CD8-positive, alpha-beta memory T cell (primary cell): ENCODE results near the gene PDGFD. TPM values are rescaled to one million over a fixed set of nuclear protein-coding genes. Genes with fewer than 3 reads are reported as not detected.

Experiments
- CTCF ChIA-PET: fragments of 350-600 bp; sonication (Branson Sonifier 250); formaldehyde crosslinking; loops from one replicate; lab custom pipeline; 2021; ENCODE audit warnings: antibody characterized with exemption; lab: Charles Lee
- POLR2A ChIA-PET: fragments of 350-600 bp; sonication (Branson Sonifier 250); formaldehyde crosslinking; loops from one replicate; lab custom pipeline; 2021; ENCODE audit warnings: antibody characterized with exemption; lab: Charles Lee
- DNase-seq, 5 donors: peaks; one replicate each; pipeline versions ENCODE4 v3.0.0 to v3.0.0-alpha.2; 2020 to 2022; ENCODE audit warnings: mixed read lengths in 1 of 5
- H3K27ac ChIP-seq: one replicate; pipeline ENCODE4 v1.7.0; 2013; ENCODE audit warnings: low read depth, mild to moderate bottlenecking, low read length, moderate library complexity
- H3K27me3 ChIP-seq: 2 replicates; pipeline ENCODE4 v1.7.0; 2013; ENCODE audit warnings: low read length, mild to moderate bottlenecking; ENCODE audit not compliant: insufficient read depth, poor library complexity, severe bottlenecking
- H3K36me3 ChIP-seq: 2 replicates; pipeline ENCODE4 v1.7.0; 2013; ENCODE audit warnings: mild to moderate bottlenecking, low read length, moderate library complexity; ENCODE audit not compliant: insufficient read depth
- H3K4me1 ChIP-seq: 2 replicates; pipeline ENCODE4 v1.7.0; 2013; ENCODE audit warnings: mild to moderate bottlenecking, low read length, moderate library complexity; ENCODE audit not compliant: insufficient read depth
- H3K4me3 ChIP-seq: 2 replicates; pipeline ENCODE4 v1.7.0; 2013; ENCODE audit warnings: mild to moderate bottlenecking, low read length
- H3K9me3 ChIP-seq: 2 replicates; pipeline ENCODE4 v1.7.0; 2013; ENCODE audit warnings: mild to moderate bottlenecking, low read length
- H3K27ac Mint-ChIP-seq, 8 donors: one replicate each; pipeline ENCODE4 v1.8.0; 2020 to 2021; ENCODE audit warnings: mixed read lengths in 8 of 8, mild to moderate bottlenecking in 6 of 8, inconsistent platforms in 3 of 8, moderate library complexity in 3 of 8
- H3K27me3 Mint-ChIP-seq, 2 donors: one replicate each; pipeline ENCODE4 v1.8.0; 2020 to 2021; ENCODE audit warnings: mixed read lengths in 2 of 2, mild to moderate bottlenecking in 1 of 2, moderate library complexity in 1 of 2
- H3K36me3 Mint-ChIP-seq, 3 donors: one replicate each; pipeline ENCODE4 v1.8.0; 2020 to 2021; ENCODE audit warnings: mixed read lengths in 3 of 3, inconsistent platforms in 1 of 3, mild to moderate bottlenecking in 1 of 3
- H3K4me1 Mint-ChIP-seq, 3 donors: one replicate each; pipeline ENCODE4 v1.8.0; 2020 to 2021; ENCODE audit warnings: mixed read lengths in 3 of 3, inconsistent platforms in 1 of 3, mild to moderate bottlenecking in 1 of 3
- H3K4me3 Mint-ChIP-seq, 7 donors: one replicate each; pipeline ENCODE4 v1.8.0; 2020 to 2021; ENCODE audit warnings: mixed read lengths in 7 of 7, mild to moderate bottlenecking in 6 of 7, moderate library complexity in 4 of 7, inconsistent platforms in 2 of 7
- H3K9me3 Mint-ChIP-seq, 5 donors: one replicate each; pipeline ENCODE4 v1.8.0; 2020 to 2022; ENCODE audit warnings: mixed read lengths in 5 of 5, mild to moderate bottlenecking in 3 of 5, moderate library complexity in 2 of 5, inconsistent platforms in 1 of 5
- polyA plus RNA-seq: library from polyadenylated mRNA; unstranded; fragments of 300-500 nt; fragmentation: Illumina TruSeq; gene quantifications from one replicate; pipeline ENCODE4 v1.2.3, GENCODE V29; 2021
- total RNA-seq, 2 experiments: library from RNA; stranded (reverse); gene quantifications; one replicate each; pipeline ENCODE4 v1.2.3, GENCODE V29; 2021

Gene PDGFD
- total and polyA plus RNA-seq, 3 experiments from 2014 or later: 0.15 to 8.1 (median 0.29) TPM

- no peaks in the 10 kb centered on the region for H3K4me1 ChIP-seq
- no peaks in the 10 kb centered on the region for H3K36me3 ChIP-seq
- no peak overlapping the region for H3K27ac ChIP-seq
- no peaks in the 10 kb centered on the region for H3K27me3 ChIP-seq
- H3K4me3 ChIP-seq: no peak overlapping the region
- CTCF ChIA-PET: no interaction called here
- peaks cover 13 to 28% (median 19%) of the 10 kb centered on the region in 5 donors for H3K9me3 Mint-ChIP-seq
- no peak overlapping the region for H3K4me3 Mint-ChIP-seq
- POLR2A ChIA-PET: no interaction called here
- no peak overlapping the region for H3K27ac Mint-ChIP-seq
- no peaks in the 10 kb centered on the region for H3K9me3 ChIP-seq
- no peak for DNase-seq
- H3K4me1 Mint-ChIP-seq: peaks cover 9 to 11% (median 9%) of the 10 kb centered on the region in 3 donors
- peaks cover 0 to 27% (median 4%) of the 10 kb centered on the region in 3 donors for H3K36me3 Mint-ChIP-seq
- peaks cover 0 to 2% of the 10 kb centered on the region in 2 donors for H3K27me3 Mint-ChIP-seq
Measured at GRCh38 chr11:103910721-103911120, 253.2 kb downstream of the PDGFD start.

GRCh38 chr11:103907548-103908455 is 256.1 kb downstream of the PDGFD start:
- Mint-ChIP-seq H3K27me3 (peaks cover 0 to 2% of the 10 kb centered on the region in 2 donors), H3K27ac (peak overlapping the region in 6 of 8 donors; percentile 4 to 71 (median 50)), H3K4me1 (peaks cover 9 to 11% (median 9%) of the 10 kb centered on the region in 3 donors), H3K36me3 (peaks cover 0 to 12% (median 2%) of the 10 kb centered on the region in 3 donors), H3K9me3 (peaks cover 0 to 10% (median 5%) of the 10 kb centered on the region in 5 donors), H3K4me3 (no peak overlapping the region)
- no peaks in the 10 kb centered on the region for H3K27me3 ChIP-seq
- POLR2A ChIA-PET: interaction anchor here (0.6 kb wide), 1 partner anchor 1066 kb away, joined by 3 read pairs; no protein-coding TSS in a partner anchor
- no peak overlapping the region for H3K27ac ChIP-seq
- H3K4me1 ChIP-seq: no peaks in the 10 kb centered on the region
- H3K4me3 ChIP-seq: no peak overlapping the region
- CTCF ChIA-PET: no interaction called here
- no peak for DNase-seq
- H3K36me3 ChIP-seq: no peaks in the 10 kb centered on the region
- no peaks in the 10 kb centered on the region for H3K9me3 ChIP-seq

DNA sequence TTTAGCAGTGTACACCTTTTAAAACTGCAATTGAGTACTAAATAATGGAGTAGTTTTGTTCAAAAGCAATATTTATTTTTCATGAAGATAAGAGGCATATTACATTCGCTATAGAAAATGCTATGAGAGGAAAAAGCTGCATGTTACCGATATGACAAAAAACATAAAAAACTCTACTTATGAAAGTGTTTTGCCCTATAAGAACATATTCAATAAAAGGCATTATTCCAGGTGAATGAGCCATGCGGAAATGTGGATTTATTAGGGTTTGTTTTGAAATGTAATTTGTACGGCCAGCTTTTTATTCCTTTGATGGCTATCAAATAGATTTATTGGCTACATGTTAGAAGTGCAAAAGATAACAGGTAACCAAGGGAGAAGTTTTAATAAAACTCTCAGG is 256.8 kb downstream of the PDGFD start:
- ChIA-PET POLR2A (no interaction called here), CTCF (no interaction called here)
- peak overlapping the region in 2 of 8 donors; percentile 4 to 12 for H3K27ac Mint-ChIP-seq
- peaks cover 0 to 6% (median 2%) of the 10 kb centered on the region in 5 donors for H3K9me3 Mint-ChIP-seq
- no peaks in the 10 kb centered on the region for H3K36me3 ChIP-seq
- H3K27me3 Mint-ChIP-seq: peaks cover 0 to 2% of the 10 kb centered on the region in 2 donors
- no peaks in the 10 kb centered on the region for H3K4me1 ChIP-seq
- peaks cover 0 to 7% (median 2%) of the 10 kb centered on the region in 3 donors for H3K36me3 Mint-ChIP-seq
- DNase-seq: no peak
- no peaks in the 10 kb centered on the region for H3K9me3 ChIP-seq
- no peak overlapping the region for H3K4me3 ChIP-seq
- peaks cover 9 to 11% (median 9%) of the 10 kb centered on the region in 3 donors for H3K4me1 Mint-ChIP-seq
- no peak overlapping the region for H3K4me3 Mint-ChIP-seq
- H3K27me3 ChIP-seq: no peaks in the 10 kb centered on the region
- H3K27ac ChIP-seq: no peak overlapping the region

DNA sequence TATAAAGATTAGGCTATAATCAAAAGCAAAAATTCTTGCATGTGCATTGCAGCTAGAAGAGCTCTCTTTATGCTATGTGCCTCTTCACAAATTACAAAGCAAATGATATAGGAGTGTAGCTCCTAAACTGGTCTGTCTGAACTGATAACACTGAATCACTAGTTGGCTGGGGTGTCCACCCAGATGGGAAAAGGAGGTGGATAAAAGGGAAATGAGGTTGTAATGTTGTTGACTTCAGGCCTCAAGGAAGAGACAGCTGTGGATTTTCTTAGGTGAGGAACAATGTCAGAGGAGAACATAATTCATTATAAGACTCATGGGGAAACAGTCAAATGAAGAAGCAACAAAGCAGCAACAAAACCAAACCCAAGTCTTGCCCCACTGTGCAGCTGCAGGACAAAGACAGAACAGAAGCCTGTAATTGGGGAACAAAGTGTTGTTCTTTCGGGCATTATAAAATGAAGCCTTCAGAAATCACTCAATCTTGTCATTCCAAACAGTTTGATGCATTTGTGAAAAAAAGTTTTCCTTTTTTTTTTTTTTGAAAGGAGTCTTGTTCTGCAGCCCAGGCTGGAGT is 257.6 kb downstream of the PDGFD start:
- Mint-ChIP-seq H3K9me3 (no peaks in the 10 kb centered on the region), H3K27me3 (peaks cover 0 to 2% of the 10 kb centered on the region in 2 donors), H3K4me3 (no peak overlapping the region), H3K36me3 (peaks cover 0 to 2% (median 0%) of the 10 kb centered on the region in 3 donors), H3K4me1 (peaks cover 9 to 11% (median 9%) of the 10 kb centered on the region in 3 donors), H3K27ac (no peak overlapping the region)
- H3K9me3 ChIP-seq: no peaks in the 10 kb centered on the region
- POLR2A ChIA-PET: no interaction called here
- no peaks in the 10 kb centered on the region for H3K27me3 ChIP-seq
- CTCF ChIA-PET: no interaction called here
- H3K4me3 ChIP-seq: no peak overlapping the region
- no peak overlapping the region for H3K27ac ChIP-seq
- no peak for DNase-seq
- H3K4me1 ChIP-seq: no peaks in the 10 kb centered on the region
- H3K36me3 ChIP-seq: no peaks in the 10 kb centered on the region

- Mint-ChIP-seq H3K9me3 (no peaks in the 10 kb centered on the region), H3K4me1 (peaks cover 9 to 11% (median 9%) of the 10 kb centered on the region in 3 donors)
Measured at GRCh38 chr11:103904324-103904667, 259.7 kb downstream of the PDGFD start.

GRCh38 chr11:103903621-103904323 is 260.2 kb downstream of the PDGFD start:
- no peaks in the 10 kb centered on the region for H3K36me3 ChIP-seq
- no peaks in the 10 kb centered on the region for H3K27me3 ChIP-seq
- H3K27me3 Mint-ChIP-seq: no peaks in the 10 kb centered on the region
- H3K9me3 ChIP-seq: no peaks in the 10 kb centered on the region
- CTCF ChIA-PET: no interaction called here
- no peaks in the 10 kb centered on the region for H3K36me3 Mint-ChIP-seq
- no peak for DNase-seq
- peaks cover 9 to 11% (median 9%) of the 10 kb centered on the region in 3 donors for H3K4me1 Mint-ChIP-seq
- no peaks in the 10 kb centered on the region for H3K9me3 Mint-ChIP-seq
- POLR2A ChIA-PET: no interaction called here
- no peak overlapping the region for H3K4me3 ChIP-seq
- H3K4me1 ChIP-seq: no peaks in the 10 kb centered on the region
- no peak overlapping the region for H3K27ac Mint-ChIP-seq
- H3K27ac ChIP-seq: no peak overlapping the region
- H3K4me3 Mint-ChIP-seq: no peak overlapping the region

More at GRCh38 chr11:103904324-103904667, 259.7 kb downstream of the PDGFD start:
- no peak overlapping the region for H3K4me3 Mint-ChIP-seq
- H3K27me3 ChIP-seq: no peaks in the 10 kb centered on the region
- ChIA-PET CTCF (no interaction called here), POLR2A (no interaction called here)
- no peak overlapping the region for H3K27ac ChIP-seq
- H3K9me3 ChIP-seq: no peaks in the 10 kb centered on the region
- no peaks in the 10 kb centered on the region for H3K36me3 ChIP-seq
- no peaks in the 10 kb centered on the region for H3K36me3 Mint-ChIP-seq
- H3K27me3 Mint-ChIP-seq: no peaks in the 10 kb centered on the region
- no peak for DNase-seq
- no peak overlapping the region for H3K27ac Mint-ChIP-seq
- H3K4me1 ChIP-seq: no peaks in the 10 kb centered on the region
- no peak overlapping the region for H3K4me3 ChIP-seq

DNA sequence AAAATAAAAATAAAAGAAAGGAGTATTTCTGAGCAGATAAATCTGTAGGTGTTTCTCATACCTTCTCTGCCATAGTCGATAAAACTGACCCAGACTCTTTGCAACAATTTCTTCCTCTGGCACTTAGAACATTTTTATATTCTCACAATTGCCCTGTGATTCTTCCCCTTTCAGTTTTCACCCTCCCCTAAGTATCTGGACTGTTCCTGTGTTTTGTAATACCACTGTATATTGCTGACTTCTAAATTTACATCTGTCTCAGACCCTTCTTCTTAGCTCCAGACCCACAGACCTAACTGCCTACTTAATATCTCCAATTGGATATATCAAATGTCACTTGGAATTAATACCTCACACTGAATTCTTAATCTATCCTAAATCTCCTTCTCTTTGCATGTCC is 261.0 kb downstream of the PDGFD start:
- no peaks in the 10 kb centered on the region for H3K36me3 ChIP-seq
- no peak overlapping the region for H3K4me3 ChIP-seq
- H3K27me3 Mint-ChIP-seq: no peaks in the 10 kb centered on the region
- no peaks in the 10 kb centered on the region for H3K9me3 Mint-ChIP-seq
- H3K9me3 ChIP-seq: no peaks in the 10 kb centered on the region
- H3K27me3 ChIP-seq: no peaks in the 10 kb centered on the region
- no peaks in the 10 kb centered on the region for H3K4me1 ChIP-seq
- H3K27ac ChIP-seq: no peak overlapping the region
- no peak for DNase-seq
- H3K27ac Mint-ChIP-seq: no peak overlapping the region
- peaks cover 7 to 8% (median 7%) of the 10 kb centered on the region in 3 donors for H3K4me1 Mint-ChIP-seq
- ChIA-PET POLR2A (no interaction called here), CTCF (no interaction called here)
- no peak overlapping the region for H3K4me3 Mint-ChIP-seq
- H3K36me3 Mint-ChIP-seq: no peaks in the 10 kb centered on the region

DNA sequence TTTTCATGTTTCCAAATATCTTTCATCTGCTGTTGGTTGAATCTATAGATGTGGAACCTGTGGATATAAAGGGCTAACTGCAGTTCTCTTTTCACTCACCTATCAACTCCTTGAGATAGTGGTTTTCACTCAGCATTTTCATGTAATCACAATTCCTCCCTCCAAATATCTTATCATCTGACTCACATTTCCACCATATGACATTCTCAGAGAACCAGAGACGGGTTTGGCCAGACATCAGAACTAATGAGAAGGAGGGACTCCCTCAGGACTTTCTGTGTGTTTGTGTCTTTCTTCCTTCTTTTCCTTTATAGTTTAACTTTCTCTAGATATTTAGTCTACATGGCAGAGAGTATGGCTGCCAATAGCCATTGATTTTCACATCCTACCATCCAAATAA is 262.3 kb downstream of the PDGFD start:
- H3K27me3 Mint-ChIP-seq: no peaks in the 10 kb centered on the region
- POLR2A ChIA-PET: no interaction called here
- Histone ChIP-seq H3K27ac (no peak overlapping the region), H3K4me3 (no peak overlapping the region), H3K4me1 (no peaks in the 10 kb centered on the region), H3K36me3 (no peaks in the 10 kb centered on the region), H3K9me3 (no peaks in the 10 kb centered on the region), H3K27me3 (no peaks in the 10 kb centered on the region)
- no peaks in the 10 kb centered on the region for H3K36me3 Mint-ChIP-seq
- H3K9me3 Mint-ChIP-seq: no peaks in the 10 kb centered on the region
- no peaks in the 10 kb centered on the region for H3K4me1 Mint-ChIP-seq
- H3K4me3 Mint-ChIP-seq: no peak overlapping the region
- H3K27ac Mint-ChIP-seq: no peak overlapping the region
- no peak for DNase-seq
- CTCF ChIA-PET: no interaction called here
